OCI-LY1 (cell line): ENCODE results near the gene IL1RAP.

Source experiments
- H2AFZ ChIP-seq: fragments of 200-600 bp; sonication (generic), shearing (Covaris generic); 2 replicates; pipeline ENCODE4 v1.6.0; 2014; ENCODE audit warnings: antibody characterized with exemption, mild to moderate bottlenecking, low read length
- H3F3A ChIP-seq: fragments of 200-600 bp; sonication (generic), shearing (Covaris generic); 2 replicates; pipeline ENCODE4 v1.6.0; 2014; ENCODE audit warnings: mild to moderate bottlenecking, antibody characterized with exemption, low read length, moderate library complexity; ENCODE audit not compliant: insufficient read depth
- H3K27ac ChIP-seq: fragments of 200-600 bp; sonication (generic); 2 replicates; pipeline ENCODE4 v1.5.1; 2014; ENCODE audit warnings: low read length, mixed run types, mild to moderate bottlenecking, low read depth; ENCODE audit not compliant: poor library complexity, severe bottlenecking
- H3K27me3 ChIP-seq: fragments of 200-600 bp; sonication (generic); 2 replicates; pipeline ENCODE4 v1.6.0; 2014; ENCODE audit warnings: antibody characterized with exemption, mild to moderate bottlenecking, low read length, moderate library complexity; ENCODE audit not compliant: insufficient read depth
- H3K36me3 ChIP-seq: fragments of 200-600 bp; sonication (generic); 2 replicates; pipeline ENCODE4 v1.6.1; 2014; ENCODE audit warnings: mild to moderate bottlenecking, antibody characterized with exemption, low read length, moderate library complexity, mixed read lengths; ENCODE audit not compliant: insufficient read depth
- H3K4me1 ChIP-seq: fragments of 200-600 bp; sonication (generic); 2 replicates; pipeline ENCODE4 v1.5.1; 2014; ENCODE audit warnings: mild to moderate bottlenecking, low read length, moderate library complexity; ENCODE audit not compliant: insufficient read depth, severe bottlenecking
- H3K4me2 ChIP-seq: fragments of 200-600 bp; sonication (generic), shearing (Covaris generic); 2 replicates; pipeline ENCODE4 v1.6.1; 2014; ENCODE audit warnings: low read length
- H3K4me3 ChIP-seq: fragments of 200-600 bp; sonication (generic); 2 replicates; pipeline ENCODE4 v1.5.1; 2014; ENCODE audit warnings: low read length, low read depth, mild to moderate bottlenecking, mixed read lengths; ENCODE audit not compliant: poor library complexity, severe bottlenecking
- H3K79me2 ChIP-seq: fragments of 200-600 bp; shearing (Covaris generic); 2 replicates; pipeline ENCODE4 v1.6.1; 2016; ENCODE audit warnings: mixed run types, low read length, mixed read lengths; ENCODE audit not compliant: insufficient read depth
- H3K9ac ChIP-seq: fragments of 200-600 bp; sonication (generic), shearing (Covaris generic); 2 replicates; pipeline ENCODE4 v1.6.1; 2014; ENCODE audit warnings: mild to moderate bottlenecking, low read length, mixed read lengths
- H3K9me2 ChIP-seq: fragments of 200-600 bp; sonication (generic), shearing (Covaris generic); 2 replicates; pipeline ENCODE4 v1.6.1; 2014; ENCODE audit warnings: low read depth, mild to moderate bottlenecking, low read length, mixed read lengths
- H3K9me3 ChIP-seq: fragments of 200-600 bp; shearing (Covaris generic); 2 replicates; pipeline ENCODE4 v1.6.1; 2014; ENCODE audit warnings: low read length, mixed read lengths
- H4K20me1 ChIP-seq: fragments of 200-600 bp; sonication (generic), shearing (Covaris generic); 2 replicates; pipeline ENCODE4 v1.6.0; 2016; ENCODE audit warnings: mild to moderate bottlenecking, low read length; ENCODE audit not compliant: insufficient read depth
- EZH2 ChIP-seq: fragments of 200-600 bp; sonication (generic), shearing (Covaris generic); IDR thresholded peaks from 2 replicates; pipeline ENCODE4 v1.8.0; 2017; ENCODE audit warnings: borderline replicate concordance, mixed run types, mild to moderate bottlenecking, antibody characterized with exemption, low read length, moderate library complexity, mixed read lengths
- TF ChIP-seq, protein P1 (sequence below): fragments of 200-600 bp; sonication (generic), shearing (Covaris generic); IDR thresholded peaks from 2 replicates; pipeline ENCODE4 v1.5.1; 2017; ENCODE audit warnings: mild to moderate bottlenecking, antibody characterized with exemption, low read length, moderate library complexity, mixed read lengths

IL1RAP gene

DNA sequence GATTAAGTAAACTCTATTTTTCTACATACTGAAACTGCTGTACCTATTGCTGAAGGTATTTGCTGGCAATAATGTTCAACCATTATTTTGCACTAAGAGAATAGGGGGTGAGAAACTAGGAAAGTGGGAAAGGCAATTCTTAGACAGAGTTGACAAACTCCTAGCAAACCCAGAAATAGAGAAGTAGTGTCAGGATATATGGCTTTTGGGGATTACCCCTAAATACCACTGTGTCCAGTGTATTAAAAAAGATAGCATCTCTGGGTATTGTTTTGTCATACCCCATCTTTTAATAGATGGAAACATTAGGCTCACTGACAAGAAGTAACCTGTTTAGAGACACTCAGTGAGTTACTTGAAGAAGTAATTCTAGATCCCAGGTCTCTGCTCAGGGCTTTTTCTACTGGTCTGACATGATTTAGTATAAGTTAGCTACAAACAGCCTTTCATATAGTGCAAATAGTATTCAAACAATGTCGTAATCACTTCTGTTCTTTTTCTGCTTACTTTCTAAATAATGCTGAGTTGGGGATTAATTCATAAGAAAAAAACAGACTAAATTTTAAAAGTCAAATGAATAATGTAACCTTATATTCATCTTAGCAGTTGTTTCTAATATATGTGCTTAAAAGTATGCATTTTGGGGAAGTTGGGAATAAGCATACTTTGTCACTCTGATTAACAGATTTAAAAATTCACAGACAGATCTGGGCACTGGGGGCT, 107.2 kb downstream of the IL1RAP start:
- Histone ChIP-seq H3K27ac (no peak overlapping the region), H3K79me2 (no peaks in the 10 kb centered on the region), H3K4me1 (peaks cover 35% of the 10 kb centered on the region), H2AFZ (no peak overlapping the region), H3F3A (no peaks in the 10 kb centered on the region), H3K9me2 (no peaks in the 10 kb centered on the region), H3K27me3 (no peaks in the 10 kb centered on the region; the same call in 1 of the 2 replicates), H3K9me3 (no peaks in the 10 kb centered on the region), H3K36me3 (no peaks in the 10 kb centered on the region), H4K20me1 (no peaks in the 10 kb centered on the region), H3K9ac (no peak overlapping the region), H3K4me3 (no peak overlapping the region), H3K4me2 (no peak overlapping the region)
- TF ChIP-seq, protein P1, sequence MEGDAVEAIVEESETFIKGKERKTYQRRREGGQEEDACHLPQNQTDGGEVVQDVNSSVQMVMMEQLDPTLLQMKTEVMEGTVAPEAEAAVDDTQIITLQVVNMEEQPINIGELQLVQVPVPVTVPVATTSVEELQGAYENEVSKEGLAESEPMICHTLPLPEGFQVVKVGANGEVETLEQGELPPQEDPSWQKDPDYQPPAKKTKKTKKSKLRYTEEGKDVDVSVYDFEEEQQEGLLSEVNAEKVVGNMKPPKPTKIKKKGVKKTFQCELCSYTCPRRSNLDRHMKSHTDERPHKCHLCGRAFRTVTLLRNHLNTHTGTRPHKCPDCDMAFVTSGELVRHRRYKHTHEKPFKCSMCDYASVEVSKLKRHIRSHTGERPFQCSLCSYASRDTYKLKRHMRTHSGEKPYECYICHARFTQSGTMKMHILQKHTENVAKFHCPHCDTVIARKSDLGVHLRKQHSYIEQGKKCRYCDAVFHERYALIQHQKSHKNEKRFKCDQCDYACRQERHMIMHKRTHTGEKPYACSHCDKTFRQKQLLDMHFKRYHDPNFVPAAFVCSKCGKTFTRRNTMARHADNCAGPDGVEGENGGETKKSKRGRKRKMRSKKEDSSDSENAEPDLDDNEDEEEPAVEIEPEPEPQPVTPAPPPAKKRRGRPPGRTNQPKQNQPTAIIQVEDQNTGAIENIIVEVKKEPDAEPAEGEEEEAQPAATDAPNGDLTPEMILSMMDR, result no peak
- TF ChIP-seq EZH2, result no peak

DNA sequence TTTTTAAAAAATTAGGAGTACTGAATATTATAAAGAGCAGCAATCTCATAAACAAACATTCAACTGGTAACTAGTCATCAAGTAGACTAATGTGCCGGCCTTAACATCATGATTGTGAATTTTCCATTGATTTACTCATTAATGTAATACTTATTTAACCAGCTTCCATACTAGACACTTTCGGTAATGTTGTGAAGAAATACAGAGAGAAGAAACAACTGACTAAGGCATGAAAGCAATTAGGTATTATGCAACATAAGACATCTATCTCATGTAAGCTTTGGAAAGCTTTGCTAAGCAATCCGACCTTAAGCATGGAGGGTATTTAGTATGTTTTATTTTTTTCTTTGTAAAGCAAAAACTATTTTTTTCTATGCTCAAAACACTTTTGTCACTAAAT, 108.0 kb downstream of the IL1RAP start:
- Histone ChIP-seq H3K27ac (no peak overlapping the region), H3K9me3 (no peaks in the 10 kb centered on the region), H3K9me2 (no peaks in the 10 kb centered on the region), H3K4me1 (peaks cover 27% of the 10 kb centered on the region), H3K27me3 (no peaks in the 10 kb centered on the region; the same call in 1 of the 2 replicates), H3K4me3 (no peak overlapping the region), H4K20me1 (no peaks in the 10 kb centered on the region), H2AFZ (no peak overlapping the region), H3K9ac (no peak overlapping the region), H3K36me3 (no peaks in the 10 kb centered on the region), H3K4me2 (no peak overlapping the region), H3K79me2 (no peaks in the 10 kb centered on the region), H3F3A (no peaks in the 10 kb centered on the region)
- TF ChIP-seq EZH2, result no peak
- TF ChIP-seq, protein P1, result no peak

DNA sequence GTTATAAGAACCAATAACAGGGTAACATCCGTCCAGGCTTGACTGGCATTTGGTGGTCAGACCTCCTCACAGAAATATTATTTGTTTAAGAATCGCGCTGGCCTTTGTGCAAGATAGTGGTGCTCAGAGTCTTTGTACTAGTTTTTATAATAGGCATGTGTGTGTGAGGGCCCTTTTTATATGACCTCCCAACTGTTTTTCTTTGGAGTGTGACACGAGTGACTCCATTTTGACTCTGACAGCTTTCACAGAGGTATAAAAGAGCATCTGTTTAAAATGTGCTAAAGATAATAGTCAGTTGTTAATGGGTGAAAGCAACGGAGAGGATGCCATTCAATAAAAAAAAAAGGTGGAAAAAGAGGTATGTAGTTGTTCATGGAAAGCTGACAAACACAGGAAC, 110.4 kb downstream of the IL1RAP start:
- no peak overlapping the region for H3K27ac ChIP-seq
- no peak overlapping the region for H2AFZ ChIP-seq
- no peaks in the 10 kb centered on the region for H3K9me2 ChIP-seq
- peaks cover 3% of the 10 kb centered on the region for H3K4me1 ChIP-seq
- no peaks in the 10 kb centered on the region for H4K20me1 ChIP-seq
- H3F3A ChIP-seq, result no peaks in the 10 kb centered on the region
- H3K27me3 ChIP-seq, result no peaks in the 10 kb centered on the region; the same call in 1 of the 2 replicates
- no peaks in the 10 kb centered on the region for H3K36me3 ChIP-seq
- H3K4me3 ChIP-seq, result no peak overlapping the region
- H3K9ac ChIP-seq, result no peak overlapping the region
- no peaks in the 10 kb centered on the region for H3K79me2 ChIP-seq
- no peak for TF ChIP-seq EZH2
- TF ChIP-seq, protein P1, result no peak
- no peaks in the 10 kb centered on the region for H3K9me3 ChIP-seq
- H3K4me2 ChIP-seq, result no peak overlapping the region
